GM19438 (cell line): ENCODE data around the gene GAS7.
"Not testable (repeated sequence)": the region's sequence is repeated elsewhere in the genome, so short reads cannot be mapped to it uniquely, and the experiment has no call there.

ENCODE experiments used
- ATAC-seq: cut with Tn5 transposase; IDR thresholded peaks from one replicate; pipeline ENCODE4 v1.9.1; 2021; ENCODE audit warnings: low read depth; ENCODE audit not compliant: unreplicated experiment

GAS7 gene

DNA sequence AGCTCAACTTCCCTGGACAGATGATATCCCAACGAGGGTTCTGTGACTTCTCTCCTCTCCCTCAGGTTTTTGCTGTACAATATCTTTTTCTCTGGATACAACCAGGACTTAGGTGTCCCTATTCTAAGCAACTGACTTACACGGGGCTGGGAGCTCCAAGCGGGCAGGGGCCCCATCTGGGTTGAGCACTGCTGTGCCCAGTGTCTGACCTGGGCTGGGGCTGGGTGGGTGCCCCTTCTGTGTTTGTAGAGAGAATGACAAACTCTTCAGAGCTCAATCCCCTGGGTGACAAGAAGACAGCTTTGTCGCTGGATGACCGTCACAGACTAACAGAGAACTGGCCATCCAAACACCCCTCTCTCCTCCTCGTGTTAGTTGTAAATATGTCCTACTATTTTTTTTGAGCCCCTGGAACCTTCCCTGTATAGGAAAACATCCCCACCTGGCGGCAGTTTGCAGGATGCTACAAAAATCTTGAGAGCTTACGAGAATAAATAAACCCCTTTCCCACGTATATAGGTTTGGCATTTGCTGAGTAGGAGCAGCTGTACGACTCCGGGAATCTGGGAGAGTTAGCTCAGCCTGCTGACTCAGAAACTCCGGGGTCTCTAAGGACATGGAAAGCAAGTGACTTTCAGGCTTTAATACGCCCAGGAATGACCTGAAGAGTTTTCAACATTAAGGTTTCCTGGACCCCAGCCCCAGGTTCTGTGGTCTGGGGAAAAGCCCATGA, 269.6 kb downstream of the GAS7 start:
- no peak for ATAC-seq

DNA sequence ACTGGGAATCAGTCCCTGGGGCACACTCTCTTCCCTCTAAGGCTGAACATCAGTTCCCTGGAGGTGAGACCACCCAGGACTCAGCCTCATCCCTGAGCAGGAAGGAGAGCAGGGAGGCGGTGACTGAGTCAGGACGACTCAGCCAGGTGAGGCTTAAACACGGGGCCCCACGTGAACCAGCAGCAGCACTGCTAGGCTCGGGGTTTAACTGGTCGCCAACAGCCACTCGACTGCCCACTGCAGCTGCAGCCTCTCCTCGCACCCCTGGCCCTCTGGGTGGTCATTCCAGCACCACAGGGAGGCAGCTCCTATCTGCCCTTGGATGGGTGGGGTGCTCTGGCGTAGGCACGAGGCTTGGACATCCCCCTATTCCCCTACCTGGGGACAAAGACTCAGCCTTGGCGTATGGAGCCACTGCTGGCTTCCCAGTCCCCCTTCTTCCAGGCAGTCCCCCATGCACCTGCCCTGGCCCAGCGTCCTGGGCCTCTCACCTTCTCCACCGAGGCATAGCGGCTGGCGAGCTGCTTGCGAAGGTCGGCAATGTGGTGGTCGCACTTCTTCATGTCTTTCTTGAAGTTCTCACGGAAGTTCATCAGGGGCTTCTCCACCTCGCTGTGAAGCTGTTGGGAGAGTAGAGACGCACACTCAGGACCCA, 272.1 kb downstream of the GAS7 start:
- ATAC-seq, result no peak

DNA sequence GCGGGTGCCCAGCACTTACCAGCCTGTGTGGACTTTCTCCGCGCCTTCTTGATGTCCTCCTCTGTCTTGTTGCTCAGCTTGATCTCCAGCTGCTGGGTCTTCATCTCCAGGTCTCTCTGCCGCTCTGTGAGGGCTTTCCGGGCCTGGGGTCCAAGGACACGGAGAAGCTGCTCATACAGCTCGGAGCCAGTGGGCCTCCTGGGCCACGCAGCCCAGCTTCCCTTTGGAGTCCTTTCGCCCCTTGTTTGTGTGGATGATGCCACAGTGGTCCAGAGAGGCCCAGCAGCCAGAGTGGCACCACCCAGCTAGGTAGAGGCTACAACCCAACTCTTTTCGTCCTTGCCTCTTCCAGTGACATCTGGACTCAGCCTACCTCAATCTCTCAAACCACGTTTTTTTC, 272.9 kb downstream of the GAS7 start:
- no peak for ATAC-seq

DNA sequence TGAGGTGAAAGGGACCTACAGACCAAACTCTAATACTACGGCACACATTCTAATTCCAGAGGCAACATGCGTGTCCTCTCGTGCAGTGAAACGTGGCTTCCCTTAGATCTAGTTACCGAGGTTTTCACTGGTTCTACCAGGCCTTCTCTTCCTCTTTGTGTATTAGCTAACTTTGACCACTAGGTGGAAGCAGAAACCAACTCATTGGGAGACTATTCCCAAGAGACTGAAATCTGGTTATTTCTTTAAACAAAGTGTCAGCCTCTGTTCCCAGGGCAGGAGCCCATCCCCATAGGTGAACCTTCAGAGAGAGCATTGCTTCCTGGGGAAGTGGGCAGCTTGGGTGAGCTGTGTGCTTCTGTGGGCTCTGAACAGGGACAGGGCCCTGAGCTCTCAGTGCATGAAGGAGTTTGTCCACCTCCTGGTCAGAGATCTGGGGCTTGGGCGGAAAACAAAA, 273.6 kb downstream of the GAS7 start:
- ATAC-seq, result no peak

DNA sequence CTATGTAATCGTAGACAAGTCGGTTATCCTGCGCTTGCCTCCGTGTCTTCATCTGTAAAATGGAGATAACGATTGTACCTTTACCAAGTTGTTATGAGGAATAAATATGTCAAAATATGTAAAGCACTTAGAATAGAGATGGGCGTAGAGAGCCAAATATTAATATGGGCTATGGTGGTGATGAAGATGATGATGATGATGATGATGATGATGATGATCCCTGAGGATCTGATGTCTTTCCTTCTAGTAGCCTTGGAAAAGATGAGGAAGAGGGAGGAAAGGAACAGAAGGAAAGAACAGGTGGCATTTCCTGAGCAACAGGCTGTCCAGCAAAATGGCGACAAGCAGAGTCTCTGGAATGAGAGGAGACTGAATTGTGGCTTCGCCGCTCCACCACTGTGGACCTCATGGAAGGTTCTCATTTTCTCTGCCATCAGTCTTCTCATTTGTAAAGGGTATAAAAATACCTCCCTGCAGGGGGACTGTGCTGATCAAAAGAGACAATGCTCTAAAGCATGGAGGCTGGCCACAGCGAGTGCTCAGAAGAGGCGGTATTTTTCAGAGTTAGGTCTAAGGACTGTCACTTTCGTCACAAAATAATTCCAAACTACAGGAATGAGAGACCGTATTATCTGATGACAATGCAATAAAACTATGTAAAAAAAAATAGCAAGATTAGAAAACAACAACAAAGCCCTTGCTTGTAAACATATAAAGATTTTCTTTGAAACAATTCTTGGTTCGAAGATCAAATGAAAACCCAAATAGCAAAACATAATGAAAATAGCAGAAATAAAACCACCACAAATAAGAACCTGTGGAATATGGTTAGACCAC, 276.2 kb downstream of the GAS7 start:
- ATAC-seq, result no peak

DNA sequence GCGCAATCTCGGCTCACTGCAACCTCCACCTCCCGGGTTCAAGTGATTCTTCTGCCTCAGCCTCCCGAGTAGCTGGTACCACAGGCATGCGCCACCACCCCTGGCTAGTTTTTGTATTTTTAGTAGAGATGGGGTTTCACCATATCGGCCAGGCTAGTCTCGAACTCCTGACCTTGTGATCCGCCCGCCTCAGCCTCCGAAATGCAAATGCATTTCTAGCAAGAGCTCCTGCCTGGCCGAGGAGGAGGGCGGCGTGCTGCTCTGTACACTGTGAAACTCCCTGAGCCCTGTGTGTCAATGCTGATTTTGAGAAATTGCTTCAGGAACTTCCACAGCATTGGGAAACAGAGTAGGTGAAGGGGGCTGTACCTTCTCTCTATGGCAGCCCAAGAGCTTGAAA, 277.2 kb downstream of the GAS7 start:
- ATAC-seq, result not testable (repeated sequence)

DNA sequence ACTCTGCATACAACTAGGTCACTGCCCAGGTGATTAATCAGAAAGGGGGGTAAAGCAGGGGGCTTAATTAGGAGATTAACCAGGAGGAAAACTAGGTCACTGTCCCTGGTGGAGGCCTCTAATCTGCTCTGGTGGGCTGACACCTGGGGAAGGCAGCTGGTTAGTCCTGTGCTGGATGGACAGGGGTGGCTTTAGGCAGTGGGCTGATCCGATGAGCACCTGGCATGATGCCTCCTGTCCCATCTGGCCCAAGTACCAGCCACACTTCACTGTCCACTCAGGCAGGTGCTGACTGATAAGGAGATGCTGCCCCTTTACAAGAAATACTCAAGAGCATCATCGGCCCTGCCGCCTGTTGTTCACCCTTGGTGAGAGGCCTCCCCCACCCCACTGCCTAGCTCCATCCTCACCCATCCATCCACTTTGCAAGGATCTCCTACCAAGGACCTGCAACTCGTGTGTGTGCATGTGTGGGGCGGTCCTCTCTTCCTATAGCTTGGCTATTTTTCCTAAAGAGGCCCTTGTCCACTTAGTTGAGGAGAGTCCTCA, 279.5 kb downstream of the GAS7 start:
- ATAC-seq, result no peak

DNA sequence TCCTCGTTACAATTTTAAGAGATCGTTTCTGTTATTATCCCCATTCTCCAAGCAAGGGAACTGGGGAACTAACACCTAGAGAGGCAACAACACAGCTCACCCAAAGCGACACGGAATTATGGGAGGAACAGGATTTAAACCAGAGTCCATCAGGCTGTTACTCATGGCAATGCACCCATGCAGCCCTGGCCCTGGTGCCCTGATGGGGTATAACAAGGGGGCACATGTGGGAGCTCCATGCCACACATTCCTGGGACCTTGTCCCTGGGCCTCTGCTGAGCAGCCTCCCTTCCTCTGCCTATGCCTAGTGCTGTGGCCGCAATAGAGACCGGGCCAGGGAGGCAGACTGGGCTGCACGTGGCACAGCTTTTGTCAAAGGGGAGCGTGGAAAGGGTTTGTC, 280.1 kb downstream of the GAS7 start:
- no peak for ATAC-seq

DNA sequence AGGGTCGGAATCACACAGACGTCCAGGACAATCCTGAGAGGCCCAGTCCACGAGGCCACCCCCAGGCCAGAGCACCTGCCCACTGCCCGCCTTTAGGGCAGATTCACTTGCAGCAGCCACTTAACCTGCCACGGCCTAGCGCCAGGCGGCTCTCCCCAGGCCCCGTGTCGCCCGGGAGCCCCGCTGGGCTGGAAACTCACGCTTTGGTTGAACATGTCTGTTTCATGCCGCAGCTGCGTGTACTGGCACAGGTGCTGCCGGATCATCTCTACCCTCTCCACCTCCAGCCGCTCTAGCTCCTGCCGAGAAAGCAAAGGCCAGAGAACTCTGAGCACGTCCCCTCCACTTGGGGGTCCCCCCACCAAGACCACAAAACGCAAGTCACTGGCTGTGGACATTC, 280.6 kb downstream of the GAS7 start:
- no peak for ATAC-seq

DNA sequence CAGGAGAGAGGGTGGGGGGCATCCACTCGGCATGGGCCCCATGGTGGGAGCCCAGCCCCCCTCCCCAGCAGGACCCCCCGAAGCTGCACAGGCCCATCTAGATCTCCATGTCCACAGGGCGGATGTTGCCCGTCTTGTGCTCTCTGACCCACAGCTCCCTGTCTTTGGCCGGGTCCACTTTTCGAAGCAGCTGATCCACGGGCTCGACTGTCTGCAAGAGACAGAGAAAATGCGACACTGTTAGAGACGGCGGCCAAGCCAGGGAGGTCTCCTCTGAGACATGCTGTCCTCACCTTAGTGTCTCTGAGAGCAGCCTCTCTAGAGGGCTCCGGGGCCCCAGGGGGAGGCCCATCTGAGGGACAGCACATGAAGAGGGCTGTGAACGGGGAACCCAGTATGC, 281.3 kb downstream of the GAS7 start:
- no peak for ATAC-seq

DNA sequence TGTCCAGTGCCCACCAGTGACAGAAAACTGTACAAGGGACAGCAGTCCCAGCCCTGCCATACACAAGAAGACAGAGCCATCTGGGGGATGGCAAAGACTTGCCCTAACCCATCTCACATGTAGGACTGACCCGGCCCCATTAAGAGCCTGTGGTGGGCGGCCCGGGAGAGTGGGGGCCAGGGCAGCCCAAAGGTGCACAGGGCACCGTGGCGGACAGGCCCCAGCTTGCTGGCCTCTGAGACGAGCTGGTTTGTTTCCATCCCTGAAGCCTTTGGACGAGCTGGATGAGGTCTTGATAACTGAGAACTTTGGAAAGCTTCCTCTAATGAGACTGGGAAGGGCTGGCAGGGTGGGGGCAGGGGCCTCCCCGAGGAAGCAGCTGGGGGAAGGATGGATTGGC, 282.3 kb downstream of the GAS7 start:
- ATAC-seq, result no peak

DNA sequence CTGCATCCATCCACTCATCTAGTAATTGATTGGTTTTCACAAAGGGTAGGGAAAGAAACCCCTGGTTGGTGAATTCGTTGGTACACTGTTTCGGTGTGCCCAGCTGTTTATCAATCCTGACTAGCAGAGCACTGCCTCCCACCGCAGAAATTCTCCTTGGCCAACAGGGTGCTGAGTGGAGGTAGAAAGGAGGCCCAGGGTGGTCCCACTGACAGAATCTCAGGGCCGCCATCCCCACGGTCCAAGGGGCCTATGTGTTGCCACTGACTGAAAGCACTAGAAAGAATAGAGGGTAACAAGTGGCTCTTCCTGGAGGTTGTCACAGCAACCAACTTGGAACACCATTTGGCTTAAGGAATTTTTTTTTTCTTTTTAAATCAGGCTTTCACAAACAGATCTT, 284.9 kb downstream of the GAS7 start:
- no peak for ATAC-seq

DNA sequence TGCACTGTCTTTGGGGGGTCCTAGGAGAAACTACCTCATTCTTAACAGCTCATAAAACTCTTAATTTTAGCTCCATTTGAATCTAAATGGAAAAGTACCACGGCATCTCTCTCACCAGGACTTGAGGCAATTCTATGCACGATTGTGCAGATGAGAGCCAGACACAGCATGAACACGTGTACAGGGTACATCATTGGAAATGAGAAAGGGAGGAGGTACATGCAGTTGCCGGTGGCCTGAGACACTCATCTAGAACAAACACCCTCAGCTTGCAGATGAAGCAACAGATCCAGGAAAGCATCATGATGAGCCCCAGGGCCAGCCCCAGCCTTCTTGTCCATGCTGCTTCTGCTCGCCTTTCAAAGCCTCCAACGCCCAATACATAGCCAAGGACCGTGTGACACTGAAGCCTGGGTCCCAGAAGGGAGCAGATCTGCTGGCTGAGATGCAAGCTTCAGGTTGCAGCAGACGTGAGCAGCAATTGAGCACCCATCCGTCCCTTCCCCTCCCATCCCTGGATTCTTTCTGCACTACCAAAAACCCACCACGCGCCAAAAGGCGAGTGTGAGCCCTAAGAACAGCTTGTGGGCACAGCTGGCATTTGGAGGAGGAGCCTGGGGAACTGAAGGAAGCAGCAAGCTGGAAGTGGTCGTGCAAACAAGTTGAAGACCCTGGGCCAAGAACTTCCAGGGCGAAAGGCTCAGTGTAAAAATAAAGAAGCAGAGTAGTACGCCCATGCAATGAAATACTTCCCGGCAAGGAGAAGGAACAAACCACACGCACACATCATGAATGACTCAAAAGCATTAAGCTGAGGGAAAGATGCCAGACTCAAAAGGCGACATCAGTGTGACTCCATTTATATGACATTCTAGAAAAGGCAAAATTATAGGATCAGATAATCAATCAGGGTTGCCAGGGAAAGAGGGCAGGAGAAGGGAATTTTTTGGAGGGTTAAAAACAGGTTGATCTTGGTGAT, 286.0 kb downstream of the GAS7 start:
- ATAC-seq, result no peak

DNA sequence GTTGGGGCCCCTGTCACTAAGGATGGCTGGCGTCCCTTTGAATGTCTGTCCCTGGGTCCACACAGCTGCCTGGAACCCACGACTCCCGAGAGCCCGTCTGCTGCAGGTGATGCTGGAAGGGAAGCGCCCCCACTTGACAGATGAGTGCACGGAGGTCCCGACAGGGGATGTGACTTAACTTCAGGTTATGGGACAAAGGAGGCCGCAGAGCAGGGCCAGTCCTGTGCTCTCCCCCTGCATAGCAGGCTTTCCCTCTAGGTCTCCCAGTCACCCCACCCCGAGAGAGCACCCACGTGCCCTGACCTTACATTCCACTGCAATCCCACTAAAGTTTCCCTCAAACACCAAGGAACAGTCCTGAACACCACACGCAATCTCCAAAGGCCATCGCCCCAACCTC, 287.3 kb downstream of the GAS7 start:
- ATAC-seq, result no peak

DNA sequence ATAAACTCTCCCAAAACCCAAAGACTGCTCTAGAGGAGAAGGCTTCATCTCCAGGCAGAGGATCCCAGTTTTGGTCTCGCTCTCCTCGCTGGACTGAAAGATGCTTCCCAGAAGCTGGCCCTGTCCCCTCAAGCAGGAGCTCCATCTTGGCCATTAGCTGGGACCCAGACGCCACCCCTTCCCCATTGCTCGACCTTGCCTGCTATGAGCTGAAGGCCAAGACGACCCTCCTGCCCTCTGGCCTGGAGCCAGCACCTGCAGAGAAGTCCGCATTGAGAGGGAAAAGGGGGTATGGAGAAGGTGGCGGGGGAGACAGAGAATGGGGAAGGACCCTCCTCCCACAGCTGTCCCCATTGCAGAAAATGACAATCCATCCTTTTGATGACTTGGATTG, 289.8 kb downstream of the GAS7 start:
- ATAC-seq, result no peak

DNA sequence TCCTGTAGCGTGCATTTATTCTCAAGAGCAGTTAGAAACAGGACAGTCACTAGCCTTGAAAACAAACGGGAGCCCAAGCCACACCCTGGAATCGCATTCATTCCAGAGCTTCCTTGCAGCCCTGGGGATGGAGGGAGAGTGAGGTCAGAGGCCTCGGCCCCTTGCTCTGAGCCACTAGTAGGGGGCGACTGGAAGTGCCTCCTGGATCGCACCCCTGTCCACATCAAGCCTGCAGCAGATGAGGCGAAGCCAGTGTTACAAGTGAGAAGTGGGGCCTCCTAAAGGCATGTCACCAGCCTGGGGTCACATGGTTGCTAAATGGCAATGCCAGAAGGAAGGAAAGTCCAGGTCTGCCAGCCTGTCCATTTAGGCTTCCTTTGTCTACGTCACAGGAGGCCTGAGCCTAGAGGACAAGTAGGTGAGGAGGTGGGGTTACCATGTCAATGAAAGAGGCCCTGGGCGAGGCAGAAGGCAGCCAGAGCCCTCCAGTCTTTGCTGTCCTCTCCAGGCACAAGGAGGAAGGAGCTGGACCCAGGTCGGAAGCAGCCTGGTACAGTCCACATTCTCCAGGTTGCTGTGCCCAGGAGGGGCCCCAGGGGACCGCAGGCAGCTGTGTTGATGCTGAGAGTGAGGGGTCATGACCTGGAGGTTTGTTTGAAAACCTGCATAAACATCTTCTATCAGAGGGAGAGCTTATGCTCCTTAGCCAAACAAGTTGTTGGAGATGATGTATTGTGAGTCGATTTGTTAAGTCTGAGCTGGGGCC, 290.3 kb downstream of the GAS7 start:
- ATAC-seq, result no peak

DNA sequence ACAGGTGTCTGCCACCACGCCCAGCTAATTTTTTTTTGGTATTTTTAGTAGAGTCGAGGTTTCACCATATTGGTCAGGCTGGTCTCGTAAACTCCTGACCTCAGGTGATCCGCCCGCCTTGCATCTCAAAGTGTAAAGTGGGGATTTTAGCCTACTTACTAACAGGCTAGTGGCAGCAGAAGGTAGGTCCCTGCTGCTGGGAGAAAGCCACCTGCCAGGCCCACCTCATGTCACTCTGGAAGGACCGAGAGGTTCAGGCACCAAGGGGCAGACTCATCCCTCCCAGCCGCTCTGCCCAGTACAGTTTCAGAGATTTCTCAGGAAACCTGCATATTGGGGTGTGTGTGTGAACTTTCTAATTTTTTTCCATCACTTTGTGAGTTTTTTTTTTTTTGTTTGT, 291.3 kb downstream of the GAS7 start:
- no peak for ATAC-seq

DNA sequence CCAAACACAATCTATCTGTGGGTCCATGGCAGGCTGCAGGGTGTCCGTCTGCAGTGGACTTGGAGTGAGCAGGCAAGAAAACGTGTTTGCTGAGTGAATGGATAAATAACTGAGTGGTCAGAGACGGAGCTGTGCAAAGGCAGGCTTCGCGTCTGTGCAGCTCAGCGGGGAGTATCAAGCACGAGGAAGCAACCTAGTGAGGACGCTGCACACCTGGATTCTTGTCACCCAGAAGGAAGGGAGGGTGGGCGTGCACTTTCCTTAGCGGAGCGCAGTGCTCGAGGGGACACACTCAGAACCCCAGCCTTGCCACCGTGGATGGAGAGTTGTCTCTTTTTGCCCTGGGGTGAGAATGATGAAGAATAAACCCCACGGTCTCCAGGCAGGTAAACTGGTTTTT, 291.8 kb downstream of the GAS7 start:
- no peak for ATAC-seq

DNA sequence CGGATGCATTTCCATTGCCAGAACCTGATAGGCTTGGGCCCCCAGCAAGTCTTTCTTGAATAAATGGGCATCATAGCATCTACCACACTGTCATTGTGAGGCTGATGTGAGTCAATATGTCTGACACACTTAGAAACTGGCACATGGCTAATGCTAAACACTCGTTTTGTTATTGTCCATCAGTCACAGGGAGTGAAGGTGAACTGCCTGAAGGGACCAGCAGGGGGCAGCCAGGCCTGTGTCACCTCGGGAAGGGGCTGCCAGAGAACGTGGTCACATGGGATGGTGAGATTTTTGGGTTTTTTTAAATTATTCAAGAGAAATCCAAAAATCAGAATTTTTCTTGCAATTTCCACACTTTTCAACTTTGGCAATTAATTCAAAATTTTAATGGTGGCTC, 292.5 kb downstream of the GAS7 start:
- no peak for ATAC-seq

DNA sequence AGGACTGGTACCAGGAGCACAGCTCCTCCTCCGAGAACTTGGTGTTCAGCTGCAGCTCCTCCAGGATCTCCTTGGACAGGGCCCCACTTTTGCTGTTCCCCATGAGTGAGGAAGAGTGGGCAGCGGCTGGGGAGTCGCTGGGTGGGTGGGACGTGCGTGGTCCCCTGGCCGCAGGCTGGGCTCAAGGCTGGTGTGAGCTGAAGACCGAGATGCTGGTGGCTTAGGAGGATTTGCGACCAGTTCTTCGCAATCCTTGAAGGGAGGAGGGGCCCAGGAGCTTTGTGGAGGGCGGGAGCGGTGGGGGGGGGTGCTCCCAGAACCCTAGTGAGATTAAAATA, 293.4 kb downstream of the GAS7 start, which contains the start of gene RCVRN:
RCVRN (minus strand) TSS at position 194 of the 338 bp plus-strand sequence; CDS start at position 103, 91 bp downstream.
- no peak for ATAC-seq
